CD4-positive, alpha-beta memory T cell (primary cell): ENCODE measurements around the gene PHF21B. TPM values are rescaled to one million over a fixed set of nuclear protein-coding genes. Genes with fewer than 3 reads are reported as not detected.
"Not testable (repeated sequence)": the region's sequence is repeated elsewhere in the genome, so short reads cannot be mapped to it uniquely, and the experiment has no call there.

Source experiments
- CTCF ChIA-PET: fragments of 350-600 bp; sonication (Branson Sonifier 250); formaldehyde crosslinking; loops from one replicate; lab custom pipeline; 2021; ENCODE audit warnings: inconsistent platforms; ENCODE audit not compliant: partially characterized antibody; lab: Charles Lee
- POLR2A ChIA-PET: fragments of 350-600 bp; sonication (Branson Sonifier 250); formaldehyde crosslinking; loops from one replicate; lab custom pipeline; 2021; ENCODE audit not compliant: partially characterized antibody; lab: Charles Lee
- DNase-seq, 5 donors: peaks; one replicate each; pipeline versions ENCODE4 v3.0.0 to v3.0.0-alpha.2; 2020 to 2022; ENCODE audit warnings: mixed read lengths in 1 of 5
- H3K27ac ChIP-seq: one replicate; pipeline ENCODE4 v1.7.0; 2013; ENCODE audit warnings: low read depth, low read length
- H3K27me3 ChIP-seq: 2 replicates; pipeline ENCODE4 v1.7.0; 2013; ENCODE audit warnings: mild to moderate bottlenecking, low read length, moderate library complexity; ENCODE audit not compliant: insufficient read depth
- H3K36me3 ChIP-seq: 2 replicates; pipeline ENCODE4 v1.7.0; 2013; ENCODE audit warnings: mild to moderate bottlenecking, low read length, moderate library complexity; ENCODE audit not compliant: insufficient read depth
- H3K4me1 ChIP-seq: 2 replicates; pipeline ENCODE4 v1.7.0; 2013; ENCODE audit warnings: mild to moderate bottlenecking, low read length, moderate library complexity; ENCODE audit not compliant: insufficient read depth
- H3K4me3 ChIP-seq, 2 donors: one replicate each; pipeline ENCODE4 v1.7.0; 2013; ENCODE audit warnings: low read length in 2 of 2, mild to moderate bottlenecking in 1 of 2
- H3K9me3 ChIP-seq, 2 donors: one replicate each; pipeline ENCODE4 v1.7.0; 2013; ENCODE audit warnings: low read length in 2 of 2, control low read depth in 1 of 2; ENCODE audit not compliant: control insufficient read depth in 1 of 2
- H3K27ac Mint-ChIP-seq, 7 donors: one replicate each; pipeline ENCODE4 v1.8.0; 2020 to 2021; ENCODE audit warnings: mixed read lengths in 7 of 7, mild to moderate bottlenecking in 6 of 7, inconsistent platforms in 3 of 7, moderate library complexity in 3 of 7
- H3K27me3 Mint-ChIP-seq, 2 donors: one replicate each; pipeline ENCODE4 v1.8.0; 2020 to 2021; ENCODE audit warnings: mixed read lengths in 2 of 2
- H3K36me3 Mint-ChIP-seq, 2 donors: one replicate each; pipeline ENCODE4 v1.8.0; 2020 to 2021; ENCODE audit warnings: mixed read lengths in 2 of 2, inconsistent platforms in 1 of 2, mild to moderate bottlenecking in 1 of 2
- H3K4me1 Mint-ChIP-seq, 4 donors: one replicate each; pipeline ENCODE4 v1.8.0; 2020 to 2021; ENCODE audit warnings: mixed read lengths in 4 of 4, mild to moderate bottlenecking in 1 of 4
- H3K4me3 Mint-ChIP-seq, 8 donors: one replicate each; pipeline ENCODE4 v1.8.0; 2020 to 2021; ENCODE audit warnings: mixed read lengths in 8 of 8, mild to moderate bottlenecking in 7 of 8, moderate library complexity in 6 of 8, inconsistent platforms in 3 of 8
- H3K9me3 Mint-ChIP-seq, 8 donors: one replicate each; pipeline ENCODE4 v1.8.0; 2020 to 2021; ENCODE audit warnings: mixed read lengths in 8 of 8, mild to moderate bottlenecking in 5 of 8, inconsistent platforms in 3 of 8, moderate library complexity in 1 of 8
- intact Hi-C: fragments of 100-400 bp; cut with micrococcal nuclease; formaldehyde crosslinking; loops from one replicate; pipeline ENCODE4 v1.15.1; 2023
- polyA plus RNA-seq, 2 donors: library from polyadenylated mRNA; unstranded; fragments of 300-500 nt; fragmentation: Illumina TruSeq; gene quantifications; one replicate each; pipeline ENCODE4 v1.2.3, GENCODE V29; 2021
- total RNA-seq, 2 experiments: library from RNA; stranded (reverse); gene quantifications; one replicate each; pipeline ENCODE4 v1.2.3, GENCODE V29; 2021

Gene PHF21B
- total and polyA plus RNA-seq, 4 experiments from 2014 or later: not detected

GRCh38 chr22:44961682-44962081 lies 48.1 kb downstream of the PHF21B start:
- DNase-seq, H3K4me3 ChIP-seq, H3K36me3 Mint-ChIP-seq, POLR2A ChIA-PET, H3K27ac Mint-ChIP-seq, H3K27ac ChIP-seq, H3K9me3 Mint-ChIP-seq, H3K27me3 ChIP-seq, H3K36me3 ChIP-seq, intact Hi-C loops, H3K4me1 Mint-ChIP-seq, H3K4me3 Mint-ChIP-seq, H3K9me3 ChIP-seq, H3K4me1 ChIP-seq: not testable (repeated sequence)
- CTCF ChIA-PET: interaction anchor here (1.4 kb wide), 1 partner anchor 10 kb away, joined by 3 read pairs; no protein-coding TSS in a partner anchor
- H3K27me3 Mint-ChIP-seq: peaks cover 8 to 16% of the 10 kb centered on the region in 2 donors

GRCh38 chr22:44956840-44957767 lies 52.7 kb downstream of the PHF21B start:
- no peak overlapping the region for H3K27ac ChIP-seq
- ChIA-PET POLR2A (no interaction called here), CTCF (no interaction called here)
- Mint-ChIP-seq H3K4me3 (no peak overlapping the region), H3K36me3 (no peaks in the 10 kb centered on the region), H3K9me3 (peaks cover 0 to 4% (median 0%) of the 10 kb centered on the region in 8 donors), H3K27me3 (peaks cover 6 to 17% of the 10 kb centered on the region in 2 donors), H3K4me1 (no peaks in the 10 kb centered on the region), H3K27ac (peak overlapping the region in 1 of 7 donors; percentile 10)
- no peak for DNase-seq
- no peaks in the 10 kb centered on the region for H3K4me1 ChIP-seq
- H3K9me3 ChIP-seq: no peaks in the 10 kb centered on the region
- intact Hi-C loops: no loop called here
- H3K36me3 ChIP-seq: no peaks in the 10 kb centered on the region
- no peak overlapping the region for H3K4me3 ChIP-seq
- H3K27me3 ChIP-seq: no peaks in the 10 kb centered on the region

GRCh38 chr22:44955102-44955501 lies 54.7 kb downstream of the PHF21B start:
- Histone ChIP-seq H3K36me3 (no peaks in the 10 kb centered on the region), H3K27me3 (no peaks in the 10 kb centered on the region), H3K27ac (no peak overlapping the region), H3K4me1 (no peaks in the 10 kb centered on the region), H3K4me3 (no peak overlapping the region), H3K9me3 (no peaks in the 10 kb centered on the region)
- DNase-seq: no peak
- intact Hi-C loops: no loop called here
- peaks cover 6 to 16% of the 10 kb centered on the region in 2 donors for H3K27me3 Mint-ChIP-seq
- CTCF ChIA-PET: interaction anchor here (0.8 kb wide), 1 partner anchor 50 kb away, joined by 3 read pairs; no protein-coding TSS in a partner anchor
- peaks cover 0 to 8% (median 0%) of the 10 kb centered on the region in 8 donors for H3K9me3 Mint-ChIP-seq
- H3K4me1 Mint-ChIP-seq: no peaks in the 10 kb centered on the region
- no peak overlapping the region for H3K4me3 Mint-ChIP-seq
- no peaks in the 10 kb centered on the region for H3K36me3 Mint-ChIP-seq
- POLR2A ChIA-PET: no interaction called here
- no peak overlapping the region for H3K27ac Mint-ChIP-seq

- H3K9me3 Mint-ChIP-seq: peaks cover 0 to 6% (median 0%) of the 10 kb centered on the region in 8 donors
- H3K27ac ChIP-seq: no peak overlapping the region
- no peaks in the 10 kb centered on the region for H3K36me3 ChIP-seq
- H3K4me3 Mint-ChIP-seq: no peak overlapping the region
- intact Hi-C loops: no loop called here
- ChIA-PET POLR2A (no interaction called here), CTCF (no interaction called here)
- peak overlapping the region in 1 of 7 donors; percentile 47 for H3K27ac Mint-ChIP-seq
- no peaks in the 10 kb centered on the region for H3K27me3 ChIP-seq
- H3K36me3 Mint-ChIP-seq: no peaks in the 10 kb centered on the region
- H3K4me3 ChIP-seq: no peak overlapping the region
- no peaks in the 10 kb centered on the region for H3K4me1 ChIP-seq
- H3K9me3 ChIP-seq: no peaks in the 10 kb centered on the region
- H3K27me3 Mint-ChIP-seq: peaks cover 6 to 12% of the 10 kb centered on the region in 2 donors
- DNase-seq: no peak
- no peaks in the 10 kb centered on the region for H3K4me1 Mint-ChIP-seq
These were observed 55.7 kb downstream of the PHF21B start for GRCh38 chr22:44954149-44954548.

- ChIA-PET CTCF (no interaction called here), POLR2A (no interaction called here)
- no peaks in the 10 kb centered on the region for H3K27me3 ChIP-seq
- Mint-ChIP-seq H3K36me3 (no peaks in the 10 kb centered on the region), H3K4me1 (no peaks in the 10 kb centered on the region), H3K27ac (no peak overlapping the region), H3K4me3 (no peak overlapping the region), H3K9me3 (peaks cover 0 to 6% (median 0%) of the 10 kb centered on the region in 8 donors), H3K27me3 (peaks cover 6 to 9% of the 10 kb centered on the region in 2 donors)
- no peak for DNase-seq
- H3K4me1 ChIP-seq: no peaks in the 10 kb centered on the region
- intact Hi-C loops: no loop called here
- H3K36me3 ChIP-seq: no peaks in the 10 kb centered on the region
- H3K4me3 ChIP-seq: no peak overlapping the region
- no peak overlapping the region for H3K27ac ChIP-seq
- H3K9me3 ChIP-seq: no peaks in the 10 kb centered on the region
These were observed 56.7 kb downstream of the PHF21B start for GRCh38 chr22:44952863-44953746.

GRCh38 chr22:44951510-44951816 lies 58.3 kb downstream of the PHF21B start:
- ChIA-PET POLR2A (no interaction called here), CTCF (interaction anchor here (0.7 kb wide), 1 partner anchor 9 kb away, joined by 3 read pairs; no protein-coding TSS in a partner anchor)
- Histone ChIP-seq H3K4me1 (no peaks in the 10 kb centered on the region), H3K36me3 (no peaks in the 10 kb centered on the region), H3K27ac (no peak overlapping the region), H3K4me3 (no peak overlapping the region), H3K9me3 (no peaks in the 10 kb centered on the region), H3K27me3 (no peaks in the 10 kb centered on the region)
- no peak for DNase-seq
- Mint-ChIP-seq H3K27ac (no peak overlapping the region), H3K4me1 (no peaks in the 10 kb centered on the region), H3K36me3 (no peaks in the 10 kb centered on the region), H3K4me3 (no peak overlapping the region), H3K27me3 (peaks cover 5% of the 10 kb centered on the region in 2 donors), H3K9me3 (peaks cover 0 to 6% (median 0%) of the 10 kb centered on the region in 8 donors)
- intact Hi-C loops: no loop called here
